Measurements from ENCODE around the gene MYOM1.
"Not testable (repeated sequence)": the region's sequence is repeated elsewhere in the genome, so short reads cannot be mapped to it uniquely, and the experiment has no call there.

The MYOM1 gene

GRCh38 chr18:3085612-3086011, 134.2 kb downstream of the MYOM1 start:
- no peak for DNase-seq (ENCODE audit: extremely low spot score)
- POLR2A ChIA-PET: no interaction called here
- CTCF ChIA-PET: interaction anchor here (1.0 kb wide), 1 partner anchor 23 kb away, joined by 3 read pairs; no protein-coding TSS in a partner anchor
- TF ChIP-seq LEF1 (IDR thresholded peaks at IDR 0.05; ENCODE audit: borderline replicate concordance) (no peak), SUZ12 (IDR thresholded peaks at IDR 0.05) (no peak), PKNOX1 (IDR thresholded peaks at IDR 0.05) (no peak), BHLHE40 (IDR thresholded peaks at IDR 0.05; ENCODE audit: borderline replicate concordance) (no peak), ZNF384 (IDR thresholded peaks at IDR 0.05) (no peak), FOXM1 (IDR thresholded peaks at IDR 0.05; ENCODE audit: borderline replicate concordance) (no peak), TARDBP (IDR thresholded peaks at IDR 0.05) (no peak), FOXA1 (IDR thresholded peaks at IDR 0.05) (no peak), CTBP1 (IDR thresholded peaks at IDR 0.05; ENCODE audit: borderline replicate concordance) (no peak), L3MBTL2 (conservative IDR thresholded peaks at IDR 0.05) (no peak)

GRCh38 chr18:3084206-3084605, 135.6 kb downstream of the MYOM1 start:
- POLR2A ChIA-PET: no interaction called here

GRCh38 chr18:3083766-3084165, 136.0 kb downstream of the MYOM1 start:
- no peak for DNase-seq (ENCODE audit: extremely low spot score)
- TF ChIP-seq BHLHE40 (IDR thresholded peaks at IDR 0.05; ENCODE audit: borderline replicate concordance) (no peak), HDGF (IDR thresholded peaks at IDR 0.05; ENCODE audit: borderline replicate concordance) (no peak), ZNF384 (IDR thresholded peaks at IDR 0.05) (no peak), FOXK2 (IDR thresholded peaks at IDR 0.05) (no peak), CTBP1 (IDR thresholded peaks at IDR 0.05; ENCODE audit: borderline replicate concordance) (no peak), ELF4 (IDR thresholded peaks at IDR 0.05) (no peak), ARNT (IDR thresholded peaks at IDR 0.05) (no peak), NFRKB (IDR thresholded peaks at IDR 0.05) (no peak)
- ChIA-PET CTCF (no interaction called here), POLR2A (no interaction called here)

More at GRCh38 chr18:3084206-3084605, 135.6 kb downstream of the MYOM1 start:
- CTCF ChIA-PET: no interaction called here
- DNase-seq (ENCODE audit: extremely low spot score): no peak
- TF ChIP-seq FOXA1 (IDR thresholded peaks at IDR 0.05): no peak
- TF ChIP-seq SUZ12 (IDR thresholded peaks at IDR 0.05): no peak
- TF ChIP-seq CTBP1 (IDR thresholded peaks at IDR 0.05; ENCODE audit: borderline replicate concordance): no peak
- no peak for TF ChIP-seq BHLHE40 (IDR thresholded peaks at IDR 0.05; ENCODE audit: borderline replicate concordance)
- TF ChIP-seq PKNOX1 (IDR thresholded peaks at IDR 0.05): no peak
- TF ChIP-seq TARDBP (IDR thresholded peaks at IDR 0.05): no peak
- no peak for TF ChIP-seq HDGF (IDR thresholded peaks at IDR 0.05; ENCODE audit: borderline replicate concordance)
- TF ChIP-seq ARNT (IDR thresholded peaks at IDR 0.05): no peak
- TF ChIP-seq ELF4 (IDR thresholded peaks at IDR 0.05): no peak

- ChIA-PET POLR2A (no interaction called here), CTCF (no interaction called here)
- no peak for DNase-seq (ENCODE audit: extremely low spot score)
- TF ChIP-seq BHLHE40 (IDR thresholded peaks at IDR 0.05; ENCODE audit: borderline replicate concordance): no peak
Observed at GRCh38 chr18:3081584-3081991, 138.2 kb downstream of the MYOM1 start.

GRCh38 chr18:3079653-3080052, 140.1 kb downstream of the MYOM1 start:
- no peak for DNase-seq (ENCODE audit: extremely low spot score)
- TF ChIP-seq SUZ12 (IDR thresholded peaks at IDR 0.05) (no peak), FOXM1 (IDR thresholded peaks at IDR 0.05; ENCODE audit: borderline replicate concordance) (no peak), ZNF384 (IDR thresholded peaks at IDR 0.05) (no peak), BHLHE40 (IDR thresholded peaks at IDR 0.05; ENCODE audit: borderline replicate concordance) (no peak)
- ChIA-PET POLR2A (no interaction called here), CTCF (interaction anchor here (0.7 to 1.3 kb wide), 2 partner anchors 10 to 16 kb away, joined by 3 read pairs; no protein-coding TSS in a partner anchor)

GRCh38 chr18:3075491-3075890, 144.3 kb downstream of the MYOM1 start:
- ChIA-PET POLR2A (interaction anchor here (0.8 kb wide), 1 partner anchor 12 kb away, joined by 3 read pairs; no protein-coding TSS in a partner anchor), CTCF (interaction anchor here (1.3 kb wide), 1 partner anchor 12 kb away, joined by 5 read pairs; no protein-coding TSS in a partner anchor)
- TF ChIP-seq NFRKB (IDR thresholded peaks at IDR 0.05) (no peak), L3MBTL2 (conservative IDR thresholded peaks at IDR 0.05) (no peak), ZNF384 (IDR thresholded peaks at IDR 0.05) (no peak), PKNOX1 (IDR thresholded peaks at IDR 0.05) (no peak), SP1 (IDR thresholded peaks at IDR 0.05) (no peak), ARNT (IDR thresholded peaks at IDR 0.05) (no peak)
- DNase-seq (ENCODE audit: extremely low spot score): no peak

- no peak for TF ChIP-seq ELF4 (IDR thresholded peaks at IDR 0.05)
- no peak for TF ChIP-seq PKNOX1 (IDR thresholded peaks at IDR 0.05)
- TF ChIP-seq LEF1 (IDR thresholded peaks at IDR 0.05; ENCODE audit: borderline replicate concordance): no peak
- TF ChIP-seq SP1 (IDR thresholded peaks at IDR 0.05): no peak
- no peak for TF ChIP-seq BHLHE40 (IDR thresholded peaks at IDR 0.05; ENCODE audit: borderline replicate concordance)
- TF ChIP-seq SUZ12 (IDR thresholded peaks at IDR 0.05): no peak
- CTCF ChIA-PET: interaction anchor here (0.6 to 1.3 kb wide), 2 partner anchors 12 to 93 kb away, joined by 3 to 4 read pairs; no protein-coding TSS in a partner anchor
- DNase-seq (ENCODE audit: extremely low spot score): no peak
- POLR2A ChIA-PET: no interaction called here
Observed at GRCh38 chr18:3074087-3074486, 145.7 kb downstream of the MYOM1 start.

GRCh38 chr18:3073353-3073752, 146.4 kb downstream of the MYOM1 start:
- POLR2A ChIA-PET; DNase-seq (ENCODE audit: extremely low spot score): not testable (repeated sequence)
- CTCF ChIA-PET: interaction anchor here (0.6 to 1.3 kb wide), 2 partner anchors 11 to 94 kb away, joined by 3 to 4 read pairs; no protein-coding TSS in a partner anchor
